DMS79 treated with DMSO at 0.1 percent for 48 hours (cell line): ENCODE measurements around the gene CPNE2.
"Not testable (repeated sequence)": the region's sequence is repeated elsewhere in the genome, so short reads cannot be mapped to it uniquely, and the experiment has no call there.

ENCODE experiments used
- DNase-seq: peaks from one replicate; lab custom pipeline; 2025; lab: John Stamatoyannopoulos, UW

The CPNE2 gene

GRCh38 chr16:57091975-57092785 lies at the start of gene CPNE2:
TSS of gene CPNE2 (plus strand) at chr16:57092583. CDS start at chr16:57110743, 18,160 bp downstream.
- DNase-seq, result no peak

GRCh38 chr16:57043248-57043647 lies 49.1 kb upstream of the CPNE2 start:
- no peak for DNase-seq

- no peak for DNase-seq
Measured at GRCh38 chr16:57044931-57045693, 47.3 kb upstream of the CPNE2 start.

GRCh38 chr16:57045694-57046381 lies 46.5 kb upstream of the CPNE2 start:
- no peak for DNase-seq

- no peak for DNase-seq
Measured at GRCh38 chr16:57048095-57048494, 44.3 kb upstream of the CPNE2 start.

- no peak for DNase-seq
Measured at GRCh38 chr16:57049678-57050077, 42.7 kb upstream of the CPNE2 start.

- no peak for DNase-seq
Measured at GRCh38 chr16:57051696-57052228, 40.6 kb upstream of the CPNE2 start.

GRCh38 chr16:57053206-57053605 lies 39.2 kb upstream of the CPNE2 start:
- DNase-seq, result no peak

GRCh38 chr16:57054338-57054737 lies 38.0 kb upstream of the CPNE2 start:
- DNase-seq, result no peak

- no peak for DNase-seq
Measured at GRCh38 chr16:57054771-57055170, 37.6 kb upstream of the CPNE2 start.

- DNase-seq, result no peak
Measured at GRCh38 chr16:57055671-57056070, 36.7 kb upstream of the CPNE2 start.

- DNase-seq, result no peak
Measured at GRCh38 chr16:57058291-57058861, 34.0 kb upstream of the CPNE2 start.

GRCh38 chr16:57060323-57061083 lies 31.9 kb upstream of the CPNE2 start:
- DNase-seq, result no peak

- no peak for DNase-seq
Measured at GRCh38 chr16:57061084-57061905, 31.1 kb upstream of the CPNE2 start.

- DNase-seq, result no peak
Measured at GRCh38 chr16:57062329-57062728, 30.1 kb upstream of the CPNE2 start.

- not testable (repeated sequence) for DNase-seq
Measured at GRCh38 chr16:57063189-57063588, 29.2 kb upstream of the CPNE2 start.

GRCh38 chr16:57064995-57065394 lies 27.4 kb upstream of the CPNE2 start:
- DNase-seq, result no peak

- no peak for DNase-seq
Measured at GRCh38 chr16:57066625-57067024, 25.8 kb upstream of the CPNE2 start.

GRCh38 chr16:57067347-57067746 lies 25.0 kb upstream of the CPNE2 start:
- no peak for DNase-seq

- no peak for DNase-seq
Measured at GRCh38 chr16:57069053-57069452, 23.3 kb upstream of the CPNE2 start.
